ENCODE measurements around the gene AP1M2. TPM values are rescaled to one million over a fixed set of nuclear protein-coding genes. Genes with fewer than 3 reads are reported as not detected.

Gene AP1M2
- polyA plus RNA-seq, 1 donor (not counting 4 experiments of a cell fraction or from before 2014, with no cell fraction given) = 83.1 TPM

DNA sequence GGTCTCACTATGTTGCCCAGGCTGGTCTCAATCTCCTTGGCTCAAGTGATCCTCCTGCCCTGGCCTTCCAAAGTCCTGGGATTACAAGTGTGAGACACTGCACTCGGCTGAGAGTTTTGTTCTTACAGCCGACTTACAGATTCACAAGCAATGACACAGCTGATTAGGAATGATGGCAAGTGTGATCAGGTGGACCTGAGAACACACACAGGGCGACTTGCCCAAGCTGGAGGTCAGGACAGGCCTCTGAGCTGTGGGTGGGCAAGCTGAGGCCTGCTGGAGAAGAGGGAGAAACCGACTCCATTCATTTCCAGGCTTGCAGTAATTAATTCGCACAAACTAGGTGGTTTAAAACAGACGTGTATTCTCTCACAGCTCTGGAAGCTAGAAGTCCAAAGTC lies 51.5 kb downstream of the AP1M2 start:
- peak overlapping the region; percentile 29 for H3K9ac ChIP-seq (ENCODE audit: control insufficient read depth, extremely low read depth, insufficient read depth, low read length)
- TF ChIP-seq EZH2 (IDR thresholded peaks at IDR 0.05; ENCODE audit: low read length) = no peak
- TF ChIP-seq, protein P1, sequence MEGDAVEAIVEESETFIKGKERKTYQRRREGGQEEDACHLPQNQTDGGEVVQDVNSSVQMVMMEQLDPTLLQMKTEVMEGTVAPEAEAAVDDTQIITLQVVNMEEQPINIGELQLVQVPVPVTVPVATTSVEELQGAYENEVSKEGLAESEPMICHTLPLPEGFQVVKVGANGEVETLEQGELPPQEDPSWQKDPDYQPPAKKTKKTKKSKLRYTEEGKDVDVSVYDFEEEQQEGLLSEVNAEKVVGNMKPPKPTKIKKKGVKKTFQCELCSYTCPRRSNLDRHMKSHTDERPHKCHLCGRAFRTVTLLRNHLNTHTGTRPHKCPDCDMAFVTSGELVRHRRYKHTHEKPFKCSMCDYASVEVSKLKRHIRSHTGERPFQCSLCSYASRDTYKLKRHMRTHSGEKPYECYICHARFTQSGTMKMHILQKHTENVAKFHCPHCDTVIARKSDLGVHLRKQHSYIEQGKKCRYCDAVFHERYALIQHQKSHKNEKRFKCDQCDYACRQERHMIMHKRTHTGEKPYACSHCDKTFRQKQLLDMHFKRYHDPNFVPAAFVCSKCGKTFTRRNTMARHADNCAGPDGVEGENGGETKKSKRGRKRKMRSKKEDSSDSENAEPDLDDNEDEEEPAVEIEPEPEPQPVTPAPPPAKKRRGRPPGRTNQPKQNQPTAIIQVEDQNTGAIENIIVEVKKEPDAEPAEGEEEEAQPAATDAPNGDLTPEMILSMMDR (optimal IDR thresholded peaks at IDR 0.05 in 1 of 3, IDR thresholded peaks at IDR 0.05 in 1 of 3, conservative IDR thresholded peaks at IDR 0.05 in 1 of 3; ENCODE audit: extremely low read depth in 1 of 3, insufficient read depth in 2 of 3, low read length in 3 of 3) = no peak
- peaks cover 26% of the 10 kb centered on the region for H3K4me1 ChIP-seq (ENCODE audit: control insufficient read depth, extremely low read depth, insufficient read depth, low read length)
- no peaks in the 10 kb centered on the region for H3K27me3 ChIP-seq (ENCODE audit: control insufficient read depth, extremely low read depth, insufficient read depth, low read length)
- no peaks in the 10 kb centered on the region for H3K9me1 ChIP-seq (ENCODE audit: control insufficient read depth, extremely low read depth, insufficient read depth, low read length)
- dilution Hi-C loops (cut with MboI; ENCODE audit: extremely low pct_ligation_motif_present, low sequenced_read_pairs) = no loop called here
- H3K9me3 ChIP-seq (ENCODE audit: control insufficient read depth, low read depth, low read length) = no peaks in the 10 kb centered on the region
- no peaks in the 10 kb centered on the region for H3K79me2 ChIP-seq (ENCODE audit: control insufficient read depth, insufficient read depth, low read length)
- peak overlapping the region; percentile 16 for H2AFZ ChIP-seq (ENCODE audit: control insufficient read depth, low read length)
- DNase-seq (ENCODE audit: low read depth, low spot score) = peak; percentile 79
- peak overlapping the region; percentile 51 for H3K27ac ChIP-seq (ENCODE audit: control insufficient read depth, insufficient read depth, low read length)
- no peaks in the 10 kb centered on the region for H3K36me3 ChIP-seq (ENCODE audit: control insufficient read depth in 2 of 2, extremely low read depth in 1 of 2, insufficient read depth in 2 of 2, low read length in 2 of 2)
- peak overlapping the region; percentile 87 for H3K4me2 ChIP-seq (ENCODE audit: control insufficient read depth, extremely low read depth, insufficient read depth, low read depth, low read length)
- peak; percentile 100 for FAIRE-seq
- peak overlapping the region in 2 of 3 experiments; percentile 7 to 19 for H3K4me3 ChIP-seq (ENCODE audit: control insufficient read depth in 2 of 3, extremely low read depth in 1 of 3, insufficient read depth in 2 of 3, low read depth in 1 of 3, low read length in 3 of 3)
- no peaks in the 10 kb centered on the region for H4K20me1 ChIP-seq (ENCODE audit: control insufficient read depth, extremely low read depth, insufficient read depth, low read length)

DNA sequence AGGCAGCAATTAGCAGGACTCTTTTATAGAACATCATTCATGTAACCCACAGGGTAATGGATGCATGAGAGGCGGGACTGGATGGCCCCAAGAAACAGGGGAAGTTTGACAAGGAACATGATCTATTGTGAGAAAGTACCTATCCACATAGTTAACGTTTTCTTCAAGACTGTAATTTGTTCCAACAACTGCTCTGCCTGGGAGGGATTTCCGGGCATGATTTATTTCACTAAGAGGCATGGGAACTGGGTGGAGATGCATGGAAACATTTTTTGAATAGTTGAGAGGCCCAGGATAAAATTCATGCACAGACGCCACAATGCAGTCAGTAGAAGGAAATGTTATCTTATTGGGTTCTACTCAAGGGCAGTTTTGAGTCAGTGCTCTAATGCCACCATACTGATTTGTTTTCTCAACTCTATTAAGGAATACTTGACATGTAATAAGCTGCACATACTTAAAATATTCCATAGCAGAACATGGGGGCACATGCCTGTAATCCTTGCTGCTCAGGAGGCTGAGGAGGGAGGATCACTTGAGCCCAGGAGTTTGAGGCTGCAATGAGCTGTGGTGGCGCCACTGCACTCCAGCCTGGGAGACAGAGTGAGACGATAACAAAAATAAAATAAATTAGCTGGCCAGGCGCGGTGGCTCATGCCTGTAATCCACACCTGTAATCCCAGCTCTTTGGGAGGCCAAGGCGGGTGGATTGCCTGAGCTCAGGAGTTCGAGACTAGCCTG lies 53.3 kb downstream of the AP1M2 start:
- H3K27ac ChIP-seq (ENCODE audit: control insufficient read depth, insufficient read depth, low read length) = peak overlapping the region; percentile 45
- H3K27me3 ChIP-seq (ENCODE audit: control insufficient read depth, extremely low read depth, insufficient read depth, low read length) = no peaks in the 10 kb centered on the region
- no peaks in the 10 kb centered on the region for H3K36me3 ChIP-seq (ENCODE audit: control insufficient read depth in 2 of 2, extremely low read depth in 1 of 2, insufficient read depth in 2 of 2, low read length in 2 of 2)
- H2AFZ ChIP-seq (ENCODE audit: control insufficient read depth, low read length) = peak overlapping the region; percentile 58
- no peaks in the 10 kb centered on the region for H3K9me1 ChIP-seq (ENCODE audit: control insufficient read depth, extremely low read depth, insufficient read depth, low read length)
- dilution Hi-C loops (cut with MboI; ENCODE audit: extremely low pct_ligation_motif_present, low sequenced_read_pairs) = no loop called here
- DNase-seq (ENCODE audit: low read depth, low spot score) = no peak
- no peak overlapping the region for H3K9ac ChIP-seq (ENCODE audit: control insufficient read depth, extremely low read depth, insufficient read depth, low read length)
- H3K4me2 ChIP-seq (ENCODE audit: control insufficient read depth, extremely low read depth, insufficient read depth, low read depth, low read length) = peak overlapping the region; percentile 32
- H3K4me3 ChIP-seq (ENCODE audit: control insufficient read depth in 2 of 3, extremely low read depth in 1 of 3, insufficient read depth in 2 of 3, low read depth in 1 of 3, low read length in 3 of 3) = no peak overlapping the region
- peaks cover 26% of the 10 kb centered on the region for H3K4me1 ChIP-seq (ENCODE audit: control insufficient read depth, extremely low read depth, insufficient read depth, low read length)
- no peak for TF ChIP-seq EZH2 (IDR thresholded peaks at IDR 0.05; ENCODE audit: low read length)
- TF ChIP-seq, protein P1 (optimal IDR thresholded peaks at IDR 0.05 in 1 of 3, IDR thresholded peaks at IDR 0.05 in 1 of 3, conservative IDR thresholded peaks at IDR 0.05 in 1 of 3; ENCODE audit: extremely low read depth in 1 of 3, insufficient read depth in 2 of 3, low read length in 3 of 3) = no peak
- H3K79me2 ChIP-seq (ENCODE audit: control insufficient read depth, insufficient read depth, low read length) = no peaks in the 10 kb centered on the region
- no peaks in the 10 kb centered on the region for H3K9me3 ChIP-seq (ENCODE audit: control insufficient read depth, low read depth, low read length)
- no peaks in the 10 kb centered on the region for H4K20me1 ChIP-seq (ENCODE audit: control insufficient read depth, extremely low read depth, insufficient read depth, low read length)
- peak; percentile 85 for FAIRE-seq

Measured in keratinocyte (primary cell).